ENCODE measurements around the gene DNASE2B.

The DNASE2B gene

DNA sequence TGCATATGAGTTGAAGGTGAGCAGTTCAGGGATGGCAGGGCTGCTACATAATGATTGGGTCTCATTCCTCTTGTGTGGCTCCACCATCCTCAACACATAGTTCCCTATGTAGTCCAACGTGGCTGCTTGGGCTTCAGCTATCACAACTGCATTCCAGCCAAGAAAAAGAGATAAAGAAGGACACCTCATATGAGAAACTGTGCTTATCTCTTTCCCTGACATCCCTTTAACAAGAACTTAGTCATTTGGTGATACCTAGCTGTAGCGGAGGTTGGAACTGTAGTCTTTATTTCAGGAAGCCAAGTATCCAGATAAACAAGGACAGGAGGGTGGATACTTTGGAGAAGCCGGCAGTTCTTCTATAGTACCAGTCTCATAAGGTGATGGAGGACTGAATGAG, 42.7 kb upstream of the DNASE2B start:
- no peak for DNase-seq (ENCODE audit: low read depth)
- TF ChIP-seq, protein P1, sequence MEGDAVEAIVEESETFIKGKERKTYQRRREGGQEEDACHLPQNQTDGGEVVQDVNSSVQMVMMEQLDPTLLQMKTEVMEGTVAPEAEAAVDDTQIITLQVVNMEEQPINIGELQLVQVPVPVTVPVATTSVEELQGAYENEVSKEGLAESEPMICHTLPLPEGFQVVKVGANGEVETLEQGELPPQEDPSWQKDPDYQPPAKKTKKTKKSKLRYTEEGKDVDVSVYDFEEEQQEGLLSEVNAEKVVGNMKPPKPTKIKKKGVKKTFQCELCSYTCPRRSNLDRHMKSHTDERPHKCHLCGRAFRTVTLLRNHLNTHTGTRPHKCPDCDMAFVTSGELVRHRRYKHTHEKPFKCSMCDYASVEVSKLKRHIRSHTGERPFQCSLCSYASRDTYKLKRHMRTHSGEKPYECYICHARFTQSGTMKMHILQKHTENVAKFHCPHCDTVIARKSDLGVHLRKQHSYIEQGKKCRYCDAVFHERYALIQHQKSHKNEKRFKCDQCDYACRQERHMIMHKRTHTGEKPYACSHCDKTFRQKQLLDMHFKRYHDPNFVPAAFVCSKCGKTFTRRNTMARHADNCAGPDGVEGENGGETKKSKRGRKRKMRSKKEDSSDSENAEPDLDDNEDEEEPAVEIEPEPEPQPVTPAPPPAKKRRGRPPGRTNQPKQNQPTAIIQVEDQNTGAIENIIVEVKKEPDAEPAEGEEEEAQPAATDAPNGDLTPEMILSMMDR (IDR thresholded peaks at IDR 0.05; ENCODE audit: control insufficient read depth, extremely low read depth, insufficient read depth) = no peak
- no peak overlapping the region for H3K4me3 ChIP-seq (ENCODE audit: low read depth, low read length)

DNA sequence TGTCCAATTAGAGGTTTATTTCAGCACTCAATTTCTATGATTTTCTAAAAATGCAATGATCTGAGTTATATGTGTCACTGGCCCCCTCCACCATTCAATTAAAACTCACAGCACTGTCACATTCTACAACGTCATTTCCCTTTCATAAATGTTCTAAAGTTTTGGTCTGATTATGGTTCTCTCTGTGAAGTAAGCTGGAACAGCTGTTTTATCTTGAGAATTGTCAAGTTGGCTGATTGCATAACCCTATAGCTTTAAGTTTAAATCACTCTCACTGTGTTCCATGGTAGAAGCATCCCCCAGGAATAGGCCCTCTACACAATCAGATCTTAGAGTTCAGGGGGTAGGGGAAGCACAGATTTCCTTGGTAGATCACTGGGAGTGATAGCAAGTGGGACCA, 41.4 kb upstream of the DNASE2B start:
- TF ChIP-seq, protein P1 (IDR thresholded peaks at IDR 0.05; ENCODE audit: control insufficient read depth, extremely low read depth, insufficient read depth) = no peak
- no peak overlapping the region for H3K4me3 ChIP-seq (ENCODE audit: low read depth, low read length)
- no peak for DNase-seq (ENCODE audit: low read depth)

DNA sequence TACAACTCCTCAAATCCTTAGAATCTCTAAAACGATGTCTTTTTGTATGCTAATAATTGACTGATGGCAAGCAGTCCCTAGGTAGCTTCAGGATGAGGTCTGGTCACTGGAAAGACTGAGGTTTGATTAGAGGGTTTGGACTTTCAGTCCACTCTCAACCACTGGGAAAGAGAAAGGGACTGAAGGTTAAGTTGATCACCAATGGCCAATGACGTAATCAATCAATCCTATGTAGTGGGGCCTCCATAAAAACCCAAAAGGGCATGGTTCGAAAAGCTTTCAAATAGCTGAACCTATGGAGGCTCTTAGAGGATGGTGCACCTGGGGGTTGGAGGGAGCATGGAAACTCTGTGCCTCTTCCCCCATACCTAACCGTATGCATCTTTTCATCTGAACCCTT, 39.6 kb upstream of the DNASE2B start:
- H3K4me3 ChIP-seq (ENCODE audit: low read depth, low read length) = no peak overlapping the region
- no peak for DNase-seq (ENCODE audit: low read depth)

DNA sequence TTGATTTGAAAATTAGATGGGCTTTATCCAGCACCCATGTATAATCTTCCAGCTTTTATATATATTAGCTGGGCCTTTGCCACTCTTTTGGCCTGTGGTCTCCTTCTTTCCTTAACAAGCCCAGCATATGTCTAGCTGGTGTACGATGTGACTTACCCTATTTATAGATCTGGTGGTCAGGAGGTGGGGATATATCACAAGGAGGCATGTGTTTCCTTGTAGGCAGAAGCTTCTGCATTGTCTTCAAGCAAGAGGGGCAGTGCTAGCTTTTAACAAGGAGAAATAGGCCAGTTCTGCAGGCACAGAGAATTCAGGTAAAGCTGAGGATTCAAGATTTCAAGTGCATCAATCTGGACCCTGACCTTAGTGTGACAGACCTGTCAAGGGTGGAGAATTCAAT, 38.0 kb upstream of the DNASE2B start:
- no peak overlapping the region for H3K4me3 ChIP-seq (ENCODE audit: low read depth, low read length)
- DNase-seq (ENCODE audit: low read depth) = no peak
- TF ChIP-seq, protein P1 (IDR thresholded peaks at IDR 0.05; ENCODE audit: control insufficient read depth, extremely low read depth, insufficient read depth) = no peak

More for the DNA sequence above, 39.6 kb upstream of the DNASE2B start:
- TF ChIP-seq, protein P1 (IDR thresholded peaks at IDR 0.05; ENCODE audit: control insufficient read depth, extremely low read depth, insufficient read depth) = no peak

DNA sequence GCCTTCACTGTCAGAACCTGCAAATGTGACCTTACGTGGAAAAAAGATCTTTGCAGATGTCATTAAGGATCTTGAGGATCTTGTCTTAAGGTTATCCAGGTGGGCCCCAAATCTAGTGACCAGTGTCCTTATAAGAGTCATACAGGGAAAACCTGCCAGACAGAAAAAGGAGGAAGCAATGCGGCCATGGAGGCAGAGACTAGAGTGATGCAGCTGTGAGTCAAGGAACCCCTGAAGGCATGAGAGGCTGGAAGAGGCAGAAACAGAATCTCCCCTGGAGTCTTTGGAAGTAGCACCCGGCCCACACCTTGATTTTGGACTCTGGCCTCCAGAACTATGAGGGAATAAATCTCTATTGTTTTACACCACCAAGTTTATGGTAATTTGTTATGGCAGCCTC, 36.5 kb upstream of the DNASE2B start:
- TF ChIP-seq, protein P1 (IDR thresholded peaks at IDR 0.05; ENCODE audit: control insufficient read depth, extremely low read depth, insufficient read depth) = no peak
- H3K4me3 ChIP-seq (ENCODE audit: low read depth, low read length) = no peak overlapping the region
- DNase-seq (ENCODE audit: low read depth) = no peak

DNA sequence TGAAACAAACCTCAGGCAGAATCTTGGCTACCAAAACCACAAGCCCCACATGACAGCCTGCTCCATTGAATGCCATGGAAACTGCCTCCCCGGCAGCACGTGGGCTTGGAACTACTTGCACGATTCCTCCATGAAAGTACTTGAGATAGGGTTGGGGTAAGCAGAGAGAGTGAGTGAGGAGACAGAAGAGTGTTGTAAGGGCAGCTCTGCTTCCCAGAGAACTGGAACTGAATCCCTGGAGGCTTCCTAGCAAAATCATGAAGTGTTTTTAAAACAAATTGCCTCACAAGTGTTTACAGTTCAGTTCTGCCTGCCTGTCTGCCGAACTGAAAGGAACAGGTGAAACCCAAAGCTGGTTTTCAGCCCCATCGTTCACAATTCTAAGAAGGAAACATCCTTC, 35.3 kb upstream of the DNASE2B start:
- no peak for DNase-seq (ENCODE audit: low read depth)
- TF ChIP-seq, protein P1 (IDR thresholded peaks at IDR 0.05; ENCODE audit: control insufficient read depth, extremely low read depth, insufficient read depth) = no peak
- no peak overlapping the region for H3K4me3 ChIP-seq (ENCODE audit: low read depth, low read length)

DNA sequence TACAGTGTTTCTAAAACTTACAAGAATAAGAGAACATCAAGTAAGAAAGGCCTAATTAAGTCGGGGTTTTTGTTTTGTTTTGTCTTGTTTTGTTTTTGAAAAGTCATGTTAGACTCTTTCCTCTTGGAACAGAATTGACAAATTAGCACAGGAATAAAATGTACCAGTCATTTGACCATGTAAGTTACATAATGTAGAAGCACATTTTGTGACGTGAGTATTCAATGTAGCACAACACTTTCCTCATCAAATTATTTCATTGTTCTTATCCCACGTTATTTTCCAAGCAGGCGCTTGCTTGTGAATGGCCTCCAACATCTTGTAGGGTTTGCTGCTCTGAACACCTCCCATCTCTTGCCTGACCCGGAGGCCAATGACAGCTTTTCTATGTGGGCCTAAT, 34.7 kb upstream of the DNASE2B start:
- no peak for DNase-seq (ENCODE audit: low read depth)
- TF ChIP-seq, protein P1 (IDR thresholded peaks at IDR 0.05; ENCODE audit: control insufficient read depth, extremely low read depth, insufficient read depth) = no peak
- no peak overlapping the region for H3K4me3 ChIP-seq (ENCODE audit: low read depth, low read length)

Data from LNCaP clone FGC (cell line).